ENCODE results near the gene FAM228A.
A peak's percentile ranks its signal among the peaks of the same experiment; 100 is the strongest.

FAM228A gene

GRCh38 chr2:24183366-24184069 is 8.7 kb downstream of the FAM228A start:
- Histone ChIP-seq H3K4me3 (ENCODE audit: low read depth, low read length) (no peak overlapping the region), H3K18ac (ENCODE audit: low read length) (no peak overlapping the region), H2BK120ac (ENCODE audit: insufficient read depth, low read length, poor library complexity) (no peak overlapping the region), H3K79me1 (ENCODE audit: low read length) (no peaks in the 10 kb centered on the region), H3K9ac (ENCODE audit: low read length) (no peak overlapping the region), H2BK5ac (ENCODE audit: low read depth, low read length, poor library complexity) (no peak overlapping the region), H3K14ac (ENCODE audit: low read length) (no peak overlapping the region), H2AK5ac (ENCODE audit: low read length) (no peak overlapping the region), H3K27me3 (ENCODE audit: insufficient read depth, low read length) (no peaks in the 10 kb centered on the region), H3K36me3 (ENCODE audit: control insufficient read depth in 1 of 2, insufficient read depth in 2 of 2, low read length in 2 of 2) (no peaks in the 10 kb centered on the region), H2AFZ (ENCODE audit: insufficient read depth, low read length, poor library complexity) (no peak overlapping the region), H2BK12ac (ENCODE audit: low read length) (no peak overlapping the region), H4K91ac (ENCODE audit: low read depth, low read length) (no peak overlapping the region), H3K9me3 (ENCODE audit: insufficient read depth, low read depth, low read length) (no peaks in the 10 kb centered on the region), H3K27ac (ENCODE audit: low read depth, low read length) (no peak overlapping the region), H3K4me2 (ENCODE audit: low read length) (no peak overlapping the region), H4K8ac (ENCODE audit: low read depth, low read length) (no peak overlapping the region), H3K79me2 (ENCODE audit: control insufficient read depth, insufficient read depth, low read length, poor library complexity) (no peaks in the 10 kb centered on the region), H3K23ac (ENCODE audit: low read length) (no peak overlapping the region), H4K12ac (ENCODE audit: low read depth, low read length) (no peak overlapping the region), H3K4me1 (ENCODE audit: control insufficient read depth in 1 of 2, insufficient read depth in 2 of 2, low read length in 2 of 2) (peaks cover 0 to 2% of the 10 kb centered on the region in 2 experiments), H3K4ac (ENCODE audit: low read depth, low read length) (no peak overlapping the region)
- WGBS (ENCODE audit: extremely low coverage, insufficient coverage, insufficient read length): no CpG with 5 or more reads among the region's 6 CpGs
- no peak for DNase-seq

GRCh38 chr2:24189551-24189950 is 14.7 kb downstream of the FAM228A start:
- H3K79me2 ChIP-seq (ENCODE audit: control insufficient read depth, insufficient read depth, low read length, poor library complexity): no peaks in the 10 kb centered on the region
- H2AFZ ChIP-seq (ENCODE audit: insufficient read depth, low read length, poor library complexity): no peak overlapping the region
- H3K4me3 ChIP-seq (ENCODE audit: low read depth, low read length): no peak overlapping the region
- H4K8ac ChIP-seq (ENCODE audit: low read depth, low read length): no peak overlapping the region
- no peak overlapping the region for H3K27ac ChIP-seq (ENCODE audit: low read depth, low read length)
- H2BK120ac ChIP-seq (ENCODE audit: insufficient read depth, low read length, poor library complexity): no peak overlapping the region
- no peak overlapping the region for H3K23ac ChIP-seq (ENCODE audit: low read length)
- H4K12ac ChIP-seq (ENCODE audit: low read depth, low read length): no peak overlapping the region
- WGBS (ENCODE audit: extremely low coverage, insufficient coverage, insufficient read length): no CpG with 5 or more reads among the region's 10 CpGs
- no peak overlapping the region for H2AK5ac ChIP-seq (ENCODE audit: low read length)
- H3K9me3 ChIP-seq (ENCODE audit: insufficient read depth, low read depth, low read length): no peaks in the 10 kb centered on the region
- H2BK12ac ChIP-seq (ENCODE audit: low read length): no peak overlapping the region
- no peak overlapping the region for H3K18ac ChIP-seq (ENCODE audit: low read length)
- H3K4me1 ChIP-seq (ENCODE audit: control insufficient read depth in 1 of 2, insufficient read depth in 2 of 2, low read length in 2 of 2): peaks cover 8 to 16% of the 10 kb centered on the region in 2 experiments
- H2BK5ac ChIP-seq (ENCODE audit: low read depth, low read length, poor library complexity): no peak overlapping the region
- no peaks in the 10 kb centered on the region for H3K27me3 ChIP-seq (ENCODE audit: insufficient read depth, low read length)
- H3K4ac ChIP-seq (ENCODE audit: low read depth, low read length): no peak overlapping the region
- H3K36me3 ChIP-seq (ENCODE audit: control insufficient read depth in 1 of 2, insufficient read depth in 2 of 2, low read length in 2 of 2): no peaks in the 10 kb centered on the region
- peaks cover 2% of the 10 kb centered on the region for H3K79me1 ChIP-seq (ENCODE audit: low read length)
- no peak overlapping the region for H3K4me2 ChIP-seq (ENCODE audit: low read length)
- H4K91ac ChIP-seq (ENCODE audit: low read depth, low read length): no peak overlapping the region
- no peak overlapping the region for H3K9ac ChIP-seq (ENCODE audit: low read length)
- no peak overlapping the region for H3K14ac ChIP-seq (ENCODE audit: low read length)
- DNase-seq: no peak

- H2AK5ac ChIP-seq (ENCODE audit: low read length): no peak overlapping the region
- H3K4me2 ChIP-seq (ENCODE audit: low read length): no peak overlapping the region
- H4K12ac ChIP-seq (ENCODE audit: low read depth, low read length): no peak overlapping the region
- H3K79me1 ChIP-seq (ENCODE audit: low read length): peaks cover 2% of the 10 kb centered on the region
- H3K23ac ChIP-seq (ENCODE audit: low read length): no peak overlapping the region
- H3K9me3 ChIP-seq (ENCODE audit: insufficient read depth, low read depth, low read length): no peaks in the 10 kb centered on the region
- H2BK5ac ChIP-seq (ENCODE audit: low read depth, low read length, poor library complexity): no peak overlapping the region
- no peaks in the 10 kb centered on the region for H3K27me3 ChIP-seq (ENCODE audit: insufficient read depth, low read length)
- H3K4me1 ChIP-seq (ENCODE audit: control insufficient read depth in 1 of 2, insufficient read depth in 2 of 2, low read length in 2 of 2): peaks cover 8 to 16% of the 10 kb centered on the region in 2 experiments
- H2AFZ ChIP-seq (ENCODE audit: insufficient read depth, low read length, poor library complexity): no peak overlapping the region
- H4K8ac ChIP-seq (ENCODE audit: low read depth, low read length): no peak overlapping the region
- no peak for DNase-seq
- H2BK120ac ChIP-seq (ENCODE audit: insufficient read depth, low read length, poor library complexity): peak overlapping the region; percentile 28
- no peak overlapping the region for H3K9ac ChIP-seq (ENCODE audit: low read length)
- no peaks in the 10 kb centered on the region for H3K36me3 ChIP-seq (ENCODE audit: control insufficient read depth in 1 of 2, insufficient read depth in 2 of 2, low read length in 2 of 2)
- no peak overlapping the region for H3K4ac ChIP-seq (ENCODE audit: low read depth, low read length)
- H3K79me2 ChIP-seq (ENCODE audit: control insufficient read depth, insufficient read depth, low read length, poor library complexity): no peaks in the 10 kb centered on the region
- no CpG with 5 or more reads among the region's 9 CpGs for WGBS (ENCODE audit: extremely low coverage, insufficient coverage, insufficient read length)
- no peak overlapping the region for H3K18ac ChIP-seq (ENCODE audit: low read length)
- no peak overlapping the region for H3K14ac ChIP-seq (ENCODE audit: low read length)
- H2BK12ac ChIP-seq (ENCODE audit: low read length): peak overlapping the region; percentile 35
- no peak overlapping the region for H3K4me3 ChIP-seq (ENCODE audit: low read depth, low read length)
- H3K27ac ChIP-seq (ENCODE audit: low read depth, low read length): no peak overlapping the region
- no peak overlapping the region for H4K91ac ChIP-seq (ENCODE audit: low read depth, low read length)
Measured at GRCh38 chr2:24190503-24190902, 15.7 kb downstream of the FAM228A start.

GRCh38 chr2:24191156-24191555 is 16.3 kb downstream of the FAM228A start:
- peaks cover 2% of the 10 kb centered on the region for H3K79me1 ChIP-seq (ENCODE audit: low read length)
- no peak overlapping the region for H4K91ac ChIP-seq (ENCODE audit: low read depth, low read length)
- H3K36me3 ChIP-seq (ENCODE audit: control insufficient read depth in 1 of 2, insufficient read depth in 2 of 2, low read length in 2 of 2): no peaks in the 10 kb centered on the region
- WGBS (ENCODE audit: extremely low coverage, insufficient coverage, insufficient read length): no CpG with 5 or more reads among the region's 9 CpGs
- no peak overlapping the region for H4K12ac ChIP-seq (ENCODE audit: low read depth, low read length)
- H3K14ac ChIP-seq (ENCODE audit: low read length): no peak overlapping the region
- peak overlapping the region; percentile 3 for H2BK12ac ChIP-seq (ENCODE audit: low read length)
- H3K23ac ChIP-seq (ENCODE audit: low read length): no peak overlapping the region
- no peak overlapping the region for H2AFZ ChIP-seq (ENCODE audit: insufficient read depth, low read length, poor library complexity)
- no peak overlapping the region for H2BK5ac ChIP-seq (ENCODE audit: low read depth, low read length, poor library complexity)
- H3K9ac ChIP-seq (ENCODE audit: low read length): no peak overlapping the region
- no peak overlapping the region for H2BK120ac ChIP-seq (ENCODE audit: insufficient read depth, low read length, poor library complexity)
- H3K79me2 ChIP-seq (ENCODE audit: control insufficient read depth, insufficient read depth, low read length, poor library complexity): no peaks in the 10 kb centered on the region
- no peak overlapping the region for H3K27ac ChIP-seq (ENCODE audit: low read depth, low read length)
- no peaks in the 10 kb centered on the region for H3K9me3 ChIP-seq (ENCODE audit: insufficient read depth, low read depth, low read length)
- H3K4ac ChIP-seq (ENCODE audit: low read depth, low read length): no peak overlapping the region
- DNase-seq: peak; percentile 44 to 81
- H2AK5ac ChIP-seq (ENCODE audit: low read length): no peak overlapping the region
- no peak overlapping the region for H3K4me3 ChIP-seq (ENCODE audit: low read depth, low read length)
- peaks cover 8 to 16% of the 10 kb centered on the region in 2 experiments for H3K4me1 ChIP-seq (ENCODE audit: control insufficient read depth in 1 of 2, insufficient read depth in 2 of 2, low read length in 2 of 2)
- no peaks in the 10 kb centered on the region for H3K27me3 ChIP-seq (ENCODE audit: insufficient read depth, low read length)
- no peak overlapping the region for H4K8ac ChIP-seq (ENCODE audit: low read depth, low read length)
- H3K4me2 ChIP-seq (ENCODE audit: low read length): no peak overlapping the region
- H3K18ac ChIP-seq (ENCODE audit: low read length): no peak overlapping the region
